Uterus (tissue), 4 donors: ENCODE results near the gene SLC50A1. TPM values are rescaled to one million over a fixed set of nuclear protein-coding genes. Genes with fewer than 3 reads are reported as not detected.

Source experiments
- DNase-seq, 2 donors: peaks; one replicate each; pipeline ENCODE4 v3.0.0-alpha.2; 2019 to 2020
- H3K27ac ChIP-seq, 2 donors: fragments of 200-600 bp; sonication (generic); 1 replicate in 1 of 2; 2 replicates in 1 of 2; pipeline ENCODE4 v1.5.1; 2016 to 2018
- H3K27me3 ChIP-seq, 2 donors: fragments of 200-600 bp; sonication (generic); one replicate each; pipeline ENCODE4 v1.5.1; 2018 to 2019; ENCODE audit warnings: control low read depth in 1 of 2
- H3K36me3 ChIP-seq, 2 donors: fragments of 200-600 bp; sonication (generic); one replicate each; pipeline ENCODE4 v1.5.1; 2019; ENCODE audit warnings: control low read depth in 1 of 2
- H3K4me1 ChIP-seq, 2 donors: fragments of 200-600 bp; sonication (generic); one replicate each; pipeline ENCODE4 v1.5.1; 2018 to 2019; ENCODE audit warnings: control low read depth in 1 of 2
- H3K4me3 ChIP-seq, 2 donors: fragments of 200-600 bp; sonication (generic); 1 replicate in 1 of 2; 2 replicates in 1 of 2; pipeline ENCODE4 v1.5.1; 2018 to 2019; ENCODE audit warnings: mild to moderate bottlenecking in 1 of 2
- H3K9me3 ChIP-seq, 2 donors: fragments of 200-600 bp; sonication (generic); one replicate each; pipeline ENCODE4 v1.5.1; 2019; ENCODE audit warnings: control low read depth in 1 of 2
- CTCF ChIP-seq, 4 experiments: fragments of 200-600 bp in 2 of 4; fragments of 450-650 bp in 2 of 4; sonication (generic) in 2 of 4; IDR thresholded peaks; one replicate each; pipeline ENCODE4 v1.5.1; 2016 to 2019; ENCODE audit warnings: antibody characterized with exemption in 4 of 4, mild to moderate bottlenecking in 2 of 4, moderate library complexity in 1 of 4
- POLR2A ChIP-seq, 2 donors: fragments of 450-650 bp; IDR thresholded peaks; one replicate each; pipeline ENCODE4 v1.6.1; 2016; ENCODE audit warnings: antibody characterized with exemption in 2 of 2, mild to moderate bottlenecking in 1 of 2, moderate library complexity in 1 of 2
- intact Hi-C: fragments of 100-400 bp; cut with DNase I; formaldehyde crosslinking; loops from one replicate; pipeline ENCODE4 v1.15.1; 2023; ENCODE audit warnings: low total_unique reads
- small RNA-seq: library from RNA; depleted of rRNA; stranded (forward); fragments of <200 nt; gene quantifications from one replicate; pipeline ENCODE3, GENCODE V24; 2016
- total RNA-seq, 4 donors: library from RNA; depleted of rRNA in 3 of 4; stranded (reverse); fragments of >200 nt in 3 of 4; gene quantifications; one replicate each; pipeline versions ENCODE4 v1.1.0 to v1.2.4, GENCODE V29; 2014 to 2023
- donor health status: DM: yes; HTN: yes; CAD: no.

The SLC50A1 gene
- total RNA-seq, 4 donors from 2014 or later, result 0.26 to 24.0 (median 21.8) TPM

GRCh38 chr1:155186794-155187455 is 51.3 kb downstream of the SLC50A1 start:
- Histone ChIP-seq H3K27ac (no peak overlapping the region), H3K4me1 (no peaks in the 10 kb centered on the region), H3K4me3 (no peak overlapping the region), H3K36me3 (no peaks in the 10 kb centered on the region), H3K9me3 (no peaks in the 10 kb centered on the region), H3K27me3 (no peaks in the 10 kb centered on the region)
- TF ChIP-seq POLR2A (IDR thresholded peaks at IDR 0.05), result no peak
- no peak for TF ChIP-seq CTCF (IDR thresholded peaks at IDR 0.05)
- intact Hi-C loops, result no loop called here
- no peak for DNase-seq

GRCh38 chr1:155187456-155187891 is 51.8 kb downstream of the SLC50A1 start:
- Histone ChIP-seq H3K4me1 (no peaks in the 10 kb centered on the region), H3K27me3 (no peaks in the 10 kb centered on the region), H3K4me3 (no peak overlapping the region), H3K27ac (no peak overlapping the region), H3K9me3 (no peaks in the 10 kb centered on the region), H3K36me3 (no peaks in the 10 kb centered on the region)
- TF ChIP-seq POLR2A (IDR thresholded peaks at IDR 0.05) (no peak), CTCF (IDR thresholded peaks at IDR 0.05) (no peak)
- DNase-seq, result no peak
- intact Hi-C loops, result no loop called here

GRCh38 chr1:155188268-155188667 is 52.6 kb downstream of the SLC50A1 start:
- intact Hi-C loops, result no loop called here
- Histone ChIP-seq H3K27me3 (no peaks in the 10 kb centered on the region), H3K4me1 (no peaks in the 10 kb centered on the region), H3K27ac (no peak overlapping the region), H3K36me3 (no peaks in the 10 kb centered on the region), H3K4me3 (no peak overlapping the region), H3K9me3 (no peaks in the 10 kb centered on the region)
- no peak for TF ChIP-seq CTCF (IDR thresholded peaks at IDR 0.05)
- TF ChIP-seq POLR2A (IDR thresholded peaks at IDR 0.05), result no peak
- no peak for DNase-seq

Small RNA genes within 50 kb of the gene (small RNA-seq; reads per million reads assigned to genes)
- gene HMGN2P18 (not detected), gene RF00019 (not detected)

Other genes starting within 250 kb of the SLC50A1 start
- 10 to 100 TPM in 1 of 4 donors, 1 to 10 TPM in 3; 2.6 to 21.2 (median 6.4) TPM for gene PMVK, start 199.1 kb upstream of the SLC50A1 start, total RNA-seq
- gene PBXIP1, start 179.8 kb upstream of the SLC50A1 start, total RNA-seq, result 100 to 1,000 TPM in 1 of 4 donors, 10 to 100 TPM in 3; 34.4 to 151 (median 88.6) TPM
- gene PYGO2, start 174.1 kb upstream of the SLC50A1 start, total RNA-seq, result 10 to 100 TPM in 3 of 4 donors, 1 to 10 TPM in 1; 10.0 to 36.4 (median 15.9) TPM
- gene SHC1, start 165.1 kb upstream of the SLC50A1 start, total RNA-seq, result 100 to 1,000 TPM in 2 of 4 donors, 10 to 100 TPM in 2; 93.5 to 149 (median 101) TPM
- 10 to 100 TPM; 14.1 to 52.7 (median 22.8) TPM for gene CKS1B, start 161.2 kb upstream of the SLC50A1 start, total RNA-seq
- 10 to 100 TPM; 12.6 to 33.8 (median 20.7) TPM for gene FLAD1, start 152.5 kb upstream of the SLC50A1 start, total RNA-seq
- under 1 TPM in 1 of 4 donors, not detected in 3; 0.83 TPM for gene LENEP, start 142.3 kb upstream of the SLC50A1 start, total RNA-seq
- 10 to 100 TPM in 2 of 4 donors, 1 to 10 TPM in 2; 3.8 to 53.4 (median 11.9) TPM for gene ZBTB7B, start 133.1 kb upstream of the SLC50A1 start, total RNA-seq
- gene DCST2, start 102.1 kb upstream of the SLC50A1 start, total RNA-seq, result 1 to 10 TPM in 1 of 4 donors, under 1 TPM in 1, not detected in 2; 0.07 to 1.6 TPM
- 1 to 10 TPM in 2 of 4 donors, not detected in 2; 1.1 to 3.5 TPM for gene DCST1, start 102.0 kb upstream of the SLC50A1 start, total RNA-seq
- gene ADAM15, start 84.5 kb upstream of the SLC50A1 start, total RNA-seq, result 100 to 1,000 TPM in 3 of 4 donors, 10 to 100 TPM in 1; 58.6 to 270 (median 153) TPM
- gene EFNA4, start 72.1 kb upstream of the SLC50A1 start, total RNA-seq, result 1 to 10 TPM in 2 of 4 donors, not detected in 2; 8.0 to 8.4 TPM
- gene EFNA3, start 57.0 kb upstream of the SLC50A1 start, total RNA-seq, result 1 to 10 TPM in 3 of 4 donors, not detected in 1; 3.2 to 7.6 (median 3.3) TPM
- 10 to 100 TPM; 22.3 to 58.5 (median 36.5) TPM for gene EFNA1, start 8.0 kb upstream of the SLC50A1 start, total RNA-seq
- gene DPM3, start 4.7 kb downstream of the SLC50A1 start, total RNA-seq, result 10 to 100 TPM; 36.1 to 94.4 (median 85.4) TPM
- 100 to 1,000 TPM in 1 of 4 donors, 10 to 100 TPM in 2, 1 to 10 TPM in 1; 1.5 to 200 (median 62.5) TPM for gene KRTCAP2, start 37.5 kb downstream of the SLC50A1 start, total RNA-seq
- gene TRIM46, start 38.0 kb downstream of the SLC50A1 start, total RNA-seq, result 1 to 10 TPM in 3 of 4 donors, under 1 TPM in 1; 0.26 to 4.6 (median 2.5) TPM
- 100 to 1,000 TPM in 1 of 4 donors, 10 to 100 TPM in 3; 11.8 to 101 (median 38.3) TPM for gene THBS3, start 72.0 kb downstream of the SLC50A1 start, total RNA-seq
- 10 to 100 TPM in 3 of 4 donors, 1 to 10 TPM in 1; 9.7 to 62.4 (median 26.0) TPM for gene MTX1, start 72.8 kb downstream of the SLC50A1 start, total RNA-seq
- gene ENTREP3, start 119.6 kb downstream of the SLC50A1 start, total RNA-seq, result 10 to 100 TPM in 2 of 4 donors, 1 to 10 TPM in 2; 5.3 to 28.2 (median 11.7) TPM
- 10 to 100 TPM in 3 of 4 donors, 1 to 10 TPM in 1; 10.0 to 44.4 (median 29.2) TPM for gene SCAMP3, start 126.5 kb downstream of the SLC50A1 start, total RNA-seq
- 10 to 100 TPM; 25.4 to 75.3 (median 39.3) TPM for gene CLK2, start 137.7 kb downstream of the SLC50A1 start, total RNA-seq
- 1 to 10 TPM in 2 of 4 donors, not detected in 2; 4.2 to 5.5 TPM for gene HCN3, start 141.6 kb downstream of the SLC50A1 start, total RNA-seq
- gene PKLR, start 165.6 kb downstream of the SLC50A1 start, total RNA-seq, result under 1 TPM in 1 of 4 donors, not detected in 3; 0.21 TPM
- gene FDPS, start 173.0 kb downstream of the SLC50A1 start, total RNA-seq, result 100 to 1,000 TPM in 2 of 4 donors, 10 to 100 TPM in 2; 23.8 to 113 (median 99.6) TPM
- 10 to 100 TPM; 13.8 to 49.1 (median 35.9) TPM for gene RUSC1, start 185.0 kb downstream of the SLC50A1 start, total RNA-seq